HG03095 (cell line): ENCODE data around the gene ST6GALNAC3.

Experiments
- ATAC-seq: cut with Tn5 transposase; IDR thresholded peaks from one replicate; pipeline ENCODE4 v1.9.1; 2021; ENCODE audit warnings: moderate library complexity; ENCODE audit not compliant: unreplicated experiment

The ST6GALNAC3 gene

GRCh38 chr1:76669131-76669530 lies 594.6 kb downstream of the ST6GALNAC3 start:
- ATAC-seq, result no peak

DNA sequence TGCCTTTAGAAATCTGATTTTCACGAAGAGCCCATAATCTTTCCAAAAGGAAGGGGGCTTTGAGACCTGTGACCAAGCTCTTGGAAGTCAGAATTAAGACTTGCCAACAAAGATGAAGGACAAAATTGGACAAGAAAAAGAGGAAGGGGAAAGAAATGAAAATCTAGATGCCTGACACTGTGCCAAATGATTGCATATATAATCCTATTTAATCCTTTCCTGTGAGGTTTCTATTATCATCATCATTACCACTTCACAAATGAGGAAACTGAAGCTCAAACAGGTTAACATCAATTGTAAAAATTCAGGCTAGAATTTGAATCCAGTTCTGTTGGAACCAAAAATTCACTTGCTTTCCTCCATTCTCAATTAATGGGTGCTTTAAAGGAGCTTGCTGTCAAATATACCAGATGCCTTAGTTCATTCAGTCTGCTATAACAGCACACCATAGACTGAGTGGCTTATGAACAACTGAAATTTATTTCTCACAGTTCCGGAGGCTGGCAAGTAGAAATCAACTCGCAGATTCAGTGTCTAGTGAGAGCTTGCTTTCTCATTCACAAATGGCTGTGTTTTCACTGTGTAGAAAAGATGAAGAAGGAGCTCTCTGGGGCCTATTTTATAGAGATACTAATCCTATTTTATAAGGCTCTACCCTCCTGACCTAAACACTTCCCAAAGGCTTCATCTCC lies 595.2 kb downstream of the ST6GALNAC3 start:
- no peak for ATAC-seq

- no peak for ATAC-seq
Measured at GRCh38 chr1:76674689-76675210, 600.2 kb downstream of the ST6GALNAC3 start.

- no peak for ATAC-seq
Measured at GRCh38 chr1:76677416-76678405, 603.2 kb downstream of the ST6GALNAC3 start.

- no peak for ATAC-seq
Measured at GRCh38 chr1:76679534-76680152, 605.1 kb downstream of the ST6GALNAC3 start.

DNA sequence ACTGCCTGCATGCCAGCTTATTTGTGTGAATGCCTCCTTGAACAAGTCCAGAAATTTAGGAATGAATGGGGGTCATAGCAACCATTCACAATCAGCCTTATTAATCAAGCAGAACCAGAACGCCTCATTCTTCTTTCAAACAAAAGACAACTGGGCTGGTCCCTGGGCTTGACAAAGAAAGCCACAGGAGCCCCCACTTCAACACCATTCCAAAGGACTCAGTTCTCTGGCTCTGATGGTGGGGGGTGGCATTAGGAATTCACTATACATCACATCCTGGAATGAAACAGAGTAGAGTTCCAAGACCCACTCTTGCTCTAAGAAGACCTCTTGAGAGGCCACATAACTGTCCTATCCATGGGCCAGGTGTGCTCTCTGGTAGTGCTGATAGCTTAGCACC lies 606.1 kb downstream of the ST6GALNAC3 start:
- ATAC-seq, result no peak

- no peak for ATAC-seq
Measured at GRCh38 chr1:76682138-76682537, 607.6 kb downstream of the ST6GALNAC3 start.
